Measurements from ENCODE around the gene PI4KA.
"Not testable (repeated sequence)": the region's sequence is repeated elsewhere in the genome, so short reads cannot be mapped to it uniquely, and the experiment has no call there.

The PI4KA gene

DNA sequence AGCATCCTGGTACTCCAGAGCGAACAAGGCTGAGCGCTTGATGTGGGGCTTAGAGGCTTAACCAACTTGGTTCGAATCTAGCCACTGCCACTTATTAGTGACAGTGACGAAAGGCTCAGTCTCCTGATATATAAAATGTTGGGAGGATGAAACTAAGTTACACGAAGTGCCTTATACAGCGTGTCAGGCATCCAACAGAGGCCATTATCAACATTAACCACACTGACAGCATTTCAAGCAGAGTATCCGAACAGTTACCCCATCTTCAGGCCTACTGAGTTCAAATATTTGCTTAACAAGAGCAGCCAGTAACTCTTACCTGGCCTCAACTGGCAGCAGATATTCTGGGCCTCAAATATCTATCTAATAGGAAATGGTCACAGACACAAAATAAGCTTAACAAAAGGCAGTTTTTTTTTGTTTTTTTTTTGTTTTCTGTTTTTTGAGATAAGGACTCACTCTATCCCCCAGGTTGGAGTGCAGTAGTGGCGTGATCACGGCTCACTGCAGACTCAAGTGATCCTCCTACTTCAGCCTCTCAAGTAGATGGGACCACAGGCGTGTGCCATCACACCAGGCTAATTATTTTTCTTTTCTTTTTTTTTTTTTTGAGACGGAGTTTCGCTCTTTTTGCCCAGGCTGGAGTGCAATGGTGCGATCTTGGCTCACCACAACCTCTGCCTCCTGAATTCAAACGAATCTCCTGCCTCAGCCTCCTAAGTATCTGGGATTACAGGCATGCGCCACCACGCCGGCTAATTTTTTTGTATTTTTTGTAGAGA is 81.8 kb downstream of the PI4KA start:
- DNase-seq (ENCODE audit: low read depth), result no peak

DNA sequence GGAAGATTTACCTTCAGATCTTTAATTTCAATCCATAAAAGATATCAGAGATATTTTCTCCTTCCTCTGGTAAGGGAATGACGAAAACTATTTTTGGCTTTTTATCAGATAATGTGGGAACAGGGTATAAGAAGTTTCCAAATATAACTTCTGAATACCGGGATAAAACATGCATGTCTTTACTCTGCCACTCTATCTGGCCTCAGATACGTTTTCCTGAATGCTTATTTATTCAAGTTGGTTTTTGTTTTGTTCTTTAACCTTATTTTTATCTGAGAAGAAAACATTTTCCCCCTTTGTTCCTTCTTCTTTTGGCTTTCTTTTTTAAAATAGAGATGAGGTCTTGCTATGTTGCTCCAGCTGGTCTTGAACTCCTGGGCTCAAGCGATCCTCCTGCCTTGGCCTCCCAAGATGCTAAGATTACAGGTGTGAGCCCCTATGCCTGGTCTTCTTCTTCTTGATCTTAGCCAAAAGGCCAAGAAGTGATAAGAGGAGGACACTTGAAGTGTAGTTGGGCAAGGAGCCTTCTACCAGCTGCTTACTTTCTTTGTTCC is 83.2 kb downstream of the PI4KA start:
- no peak for DNase-seq (ENCODE audit: low read depth)

- no peak for DNase-seq (ENCODE audit: low read depth)
These were observed 83.7 kb downstream of the PI4KA start for GRCh38 chr22:20774882-20775281.

GRCh38 chr22:20773793-20774212 is 84.8 kb downstream of the PI4KA start, which contains the start of gene SERPIND1:
SERPIND1 (plus strand) TSS chr22:20774113; CDS start chr22:20779313, 5,200 bp downstream.
- no peak for DNase-seq (ENCODE audit: low read depth)

- no peak for DNase-seq (ENCODE audit: low read depth)
These were observed 86.5 kb downstream of the PI4KA start for GRCh38 chr22:20771918-20772625.

GRCh38 chr22:20769496-20769826 is 89.2 kb downstream of the PI4KA start:
- DNase-seq (ENCODE audit: low read depth), result not testable (repeated sequence)

GRCh38 chr22:20766530-20766929 is 92.1 kb downstream of the PI4KA start:
- DNase-seq (ENCODE audit: low read depth), result no peak

GRCh38 chr22:20765938-20766337 is 92.7 kb downstream of the PI4KA start:
- no peak for DNase-seq (ENCODE audit: low read depth)

DNA sequence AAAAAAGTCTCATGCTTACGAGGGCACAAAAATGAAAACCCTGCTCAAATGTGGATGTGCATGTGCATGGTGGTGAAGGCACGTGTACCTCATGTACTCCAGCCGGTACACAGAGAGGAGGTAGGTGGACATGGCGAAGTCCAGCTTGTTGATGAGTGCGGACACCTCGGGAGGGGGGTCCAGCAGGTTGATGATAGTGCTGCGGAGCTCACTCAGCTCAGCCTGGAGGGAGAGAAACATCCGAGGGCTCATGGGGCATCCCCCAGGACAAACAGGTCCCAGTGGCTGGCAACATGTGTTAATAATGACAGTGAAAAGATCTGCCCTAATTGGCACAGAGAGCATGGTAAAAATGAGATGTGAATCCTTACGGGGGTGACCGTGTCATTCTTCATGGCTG is 93.9 kb downstream of the PI4KA start:
- no peak for DNase-seq (ENCODE audit: low read depth)

DNA sequence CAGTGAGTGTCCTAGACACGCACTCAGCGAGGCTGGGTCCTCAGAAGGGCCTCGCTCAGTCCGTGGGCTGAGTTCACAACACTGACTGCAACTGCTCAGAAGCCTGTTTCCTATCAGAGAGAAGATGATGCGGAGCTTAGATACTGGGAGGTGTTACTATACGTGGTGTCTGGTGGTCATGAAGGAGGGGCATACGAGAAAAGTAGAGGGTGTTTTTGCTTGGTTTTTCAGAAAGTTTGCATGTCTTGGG is 94.2 kb downstream of the PI4KA start:
- DNase-seq (ENCODE audit: low read depth), result no peak

DNA sequence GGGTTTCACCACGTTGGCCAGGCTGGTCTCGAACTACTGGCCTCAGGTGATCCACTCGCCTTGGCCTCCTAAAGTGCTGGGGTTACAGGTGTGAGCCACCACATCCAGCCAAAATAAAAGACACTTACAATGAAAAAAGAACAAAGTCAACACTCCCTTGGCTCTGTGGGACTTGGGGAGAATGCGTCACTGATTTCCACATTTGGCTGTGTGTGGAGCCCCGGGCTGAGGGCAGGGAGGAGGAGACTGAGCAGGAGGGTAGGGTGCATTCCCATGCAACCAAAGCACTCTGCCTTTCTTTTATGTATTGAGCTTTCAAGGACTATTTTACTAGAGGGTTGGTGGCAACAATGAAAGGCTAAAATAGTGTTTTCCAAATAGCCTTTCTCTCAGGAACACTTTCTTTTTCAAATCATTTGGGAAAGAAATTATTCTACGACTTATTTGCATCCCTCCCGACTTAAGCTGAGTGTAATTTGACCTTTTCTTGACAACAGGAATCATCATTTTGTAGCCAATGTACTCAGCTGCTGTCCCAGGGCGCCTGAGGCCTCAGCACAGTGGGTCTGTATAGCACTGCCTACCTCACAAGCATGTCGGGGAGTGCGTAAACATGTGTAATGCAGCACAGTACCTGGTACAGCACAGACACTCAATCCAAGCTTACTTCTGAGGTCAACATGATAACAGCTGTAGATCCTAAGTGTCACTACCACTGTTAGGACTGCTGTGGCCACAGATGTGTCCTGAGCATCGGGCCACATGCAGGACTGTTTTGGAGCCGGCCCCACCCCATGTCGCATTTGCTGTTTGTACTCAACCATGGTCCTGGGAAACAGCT is 94.8 kb downstream of the PI4KA start:
- no peak for DNase-seq (ENCODE audit: low read depth)

DNA sequence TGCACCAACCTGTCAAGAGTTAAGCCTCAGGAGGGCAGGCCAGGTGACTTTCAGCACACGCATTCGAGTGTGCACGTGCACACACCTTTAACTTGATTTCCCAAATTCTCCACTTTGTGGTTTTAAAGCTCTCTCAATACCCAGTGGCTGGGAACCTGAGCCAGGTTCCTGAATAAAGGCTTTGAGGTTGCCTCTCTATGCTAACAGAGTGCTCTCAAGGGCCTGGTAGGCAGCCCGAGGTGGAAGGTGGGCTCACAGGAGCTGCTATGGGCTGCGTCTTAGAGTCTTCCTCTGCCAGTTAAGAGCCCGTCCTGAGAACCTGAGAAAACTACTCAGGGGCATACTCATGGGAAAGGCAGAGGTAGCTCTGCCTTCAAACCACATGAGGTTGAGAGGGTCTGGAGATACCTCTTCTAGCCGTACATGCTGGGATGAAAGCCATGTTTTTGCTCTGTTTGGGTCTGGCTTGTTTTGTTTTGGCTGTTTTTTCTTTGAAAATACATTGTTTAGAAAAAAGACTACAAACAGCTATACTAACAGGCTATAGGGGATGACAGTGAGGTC is 96.3 kb downstream of the PI4KA start:
- no peak for DNase-seq (ENCODE audit: low read depth)

- peak; percentile 59 for DNase-seq (ENCODE audit: low read depth)
These were observed 97.1 kb downstream of the PI4KA start for GRCh38 chr22:20761536-20761935.

GRCh38 chr22:20760084-20760483 is 98.5 kb downstream of the PI4KA start:
- no peak for DNase-seq (ENCODE audit: low read depth)

DNA sequence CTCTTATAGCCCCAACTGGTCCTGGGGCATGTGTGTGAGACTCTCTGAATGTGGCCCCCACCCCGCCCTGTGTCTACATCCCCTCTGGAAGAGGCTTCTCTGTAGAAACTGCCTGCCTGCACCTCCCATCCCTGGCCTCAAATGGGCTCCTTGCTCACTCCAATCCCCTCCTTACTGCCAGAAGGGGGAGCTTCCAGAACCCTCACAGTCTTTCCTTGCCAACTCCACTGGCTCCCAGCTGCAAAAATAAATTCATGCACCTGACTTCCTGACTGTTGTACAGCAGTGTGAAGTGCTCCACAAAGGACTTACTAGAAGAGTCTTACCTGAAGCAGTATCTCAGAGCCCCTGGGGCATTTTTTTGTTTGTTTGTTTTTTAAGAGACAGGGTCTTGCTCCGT is 99.9 kb downstream of the PI4KA start:
- DNase-seq (ENCODE audit: low read depth), result peak; percentile 32

DNA sequence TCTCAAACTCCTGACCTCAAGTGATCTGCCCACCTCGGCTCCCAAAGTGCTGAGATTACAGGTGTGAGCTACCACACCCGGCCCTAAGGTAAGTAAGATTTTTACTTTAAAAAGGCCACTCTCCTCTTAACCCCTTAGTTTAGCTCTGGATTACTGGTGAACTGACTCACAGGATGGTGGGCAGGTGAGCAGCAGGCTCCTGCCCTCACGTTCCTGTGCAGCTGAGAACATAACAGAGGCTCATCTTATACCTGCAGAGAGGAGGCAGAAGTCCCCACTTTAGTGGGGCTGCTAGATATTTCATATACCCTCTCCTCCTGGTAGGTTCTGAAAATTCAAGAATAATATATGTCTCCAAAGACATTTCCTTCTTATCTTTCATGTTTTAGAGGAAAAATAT is 101.8 kb downstream of the PI4KA start:
- DNase-seq (ENCODE audit: low read depth), result no peak

GRCh38 chr22:20752873-20753272 is 105.7 kb downstream of the PI4KA start:
- no peak for DNase-seq (ENCODE audit: low read depth)

- DNase-seq (ENCODE audit: low read depth), result no peak
These were observed 106.4 kb downstream of the PI4KA start for GRCh38 chr22:20752104-20752741.

DNA sequence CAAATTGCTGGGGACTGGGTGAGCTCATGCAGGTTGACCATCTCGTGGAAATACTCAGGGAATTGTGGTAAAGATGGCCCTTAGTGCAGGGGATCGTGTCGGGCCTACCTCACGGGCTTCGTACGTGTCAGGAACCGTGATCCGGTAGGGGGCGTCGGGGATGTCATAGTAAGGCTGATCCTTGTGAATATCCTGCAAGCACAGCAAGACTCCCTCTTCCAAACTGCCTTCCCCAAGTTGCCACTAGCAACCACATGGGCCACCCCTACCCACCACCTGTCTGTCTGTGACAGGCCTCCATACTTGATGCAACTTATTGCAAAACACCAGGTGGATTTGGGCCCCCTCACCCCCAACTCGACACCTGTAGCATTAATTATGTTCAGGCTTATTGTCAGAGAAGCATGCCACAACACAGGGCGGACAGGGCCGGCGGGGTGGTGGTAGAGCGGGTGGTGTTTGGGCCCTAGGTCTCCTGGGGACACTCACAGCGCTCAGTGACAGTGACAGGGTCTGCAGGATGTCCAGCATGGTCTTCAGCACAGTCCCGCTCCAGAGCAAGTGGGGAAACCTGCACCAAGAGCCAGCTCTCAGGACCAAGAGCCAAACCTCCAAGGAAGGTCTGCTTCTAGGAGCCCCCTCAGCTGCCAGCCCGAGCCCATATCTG is 107.3 kb downstream of the PI4KA start:
- DNase-seq (ENCODE audit: low read depth), result no peak

- DNase-seq (ENCODE audit: low read depth), result peak; percentile 85
These were observed 108.0 kb downstream of the PI4KA start for GRCh38 chr22:20750461-20751184.

DNA sequence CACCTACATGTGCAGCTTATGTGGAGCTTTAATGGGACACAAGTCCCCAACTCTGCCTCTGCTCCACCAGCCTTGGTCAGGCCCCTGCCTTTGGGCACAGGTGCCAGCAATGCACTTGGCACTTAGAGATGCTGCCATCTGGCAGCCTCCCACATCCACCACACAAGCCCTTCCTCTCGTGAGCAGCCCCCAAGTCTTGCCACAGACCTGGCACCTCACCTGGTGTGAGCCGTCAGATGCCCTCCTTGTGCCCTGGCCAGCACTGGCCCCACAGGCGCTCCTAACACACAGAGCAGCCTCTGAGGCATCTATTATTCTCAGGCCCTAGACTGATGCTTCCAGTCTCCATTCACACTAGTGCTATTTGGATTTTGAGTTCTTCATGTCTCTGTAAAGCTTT is 109.2 kb downstream of the PI4KA start:
- DNase-seq (ENCODE audit: low read depth), result no peak

Data from ELR (cell line).